ENCODE data around the gene KCNH6. TPM values are rescaled to one million over a fixed set of nuclear protein-coding genes. Genes with fewer than 3 reads are reported as not detected.

KCNH6 gene
- total RNA-seq, 3 donors from 2014 or later (not counting 1 experiment from before 2014, with no cell fraction given) = not detected

DNA sequence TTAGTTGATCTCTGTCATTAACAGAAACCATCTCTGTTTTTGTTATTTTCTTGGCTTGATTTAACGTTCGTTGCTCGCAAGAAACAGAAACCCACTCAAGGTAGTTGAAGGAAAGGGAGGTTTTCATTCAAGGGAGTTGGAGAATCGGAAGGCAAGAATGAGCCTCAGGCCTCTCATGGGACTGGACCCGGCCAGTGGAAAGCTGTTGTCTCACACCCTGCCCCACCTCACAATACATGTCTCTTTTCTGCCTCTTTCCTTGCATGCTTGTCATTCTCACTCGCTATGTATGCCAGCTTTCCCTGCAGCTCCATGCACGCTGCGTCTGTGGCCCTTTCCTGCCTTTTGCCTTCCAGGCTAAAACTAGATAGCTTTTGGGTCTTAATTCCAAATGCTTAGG, 45.4 kb downstream of the KCNH6 start:
- intact Hi-C loops (cut with micrococcal nuclease) = no loop called here
- no peak overlapping the region for H3K27ac ChIP-seq (ENCODE audit: low read length)
- ATAC-seq (no peak), DNase-seq (no peak)
- TF ChIP-seq, protein P1, sequence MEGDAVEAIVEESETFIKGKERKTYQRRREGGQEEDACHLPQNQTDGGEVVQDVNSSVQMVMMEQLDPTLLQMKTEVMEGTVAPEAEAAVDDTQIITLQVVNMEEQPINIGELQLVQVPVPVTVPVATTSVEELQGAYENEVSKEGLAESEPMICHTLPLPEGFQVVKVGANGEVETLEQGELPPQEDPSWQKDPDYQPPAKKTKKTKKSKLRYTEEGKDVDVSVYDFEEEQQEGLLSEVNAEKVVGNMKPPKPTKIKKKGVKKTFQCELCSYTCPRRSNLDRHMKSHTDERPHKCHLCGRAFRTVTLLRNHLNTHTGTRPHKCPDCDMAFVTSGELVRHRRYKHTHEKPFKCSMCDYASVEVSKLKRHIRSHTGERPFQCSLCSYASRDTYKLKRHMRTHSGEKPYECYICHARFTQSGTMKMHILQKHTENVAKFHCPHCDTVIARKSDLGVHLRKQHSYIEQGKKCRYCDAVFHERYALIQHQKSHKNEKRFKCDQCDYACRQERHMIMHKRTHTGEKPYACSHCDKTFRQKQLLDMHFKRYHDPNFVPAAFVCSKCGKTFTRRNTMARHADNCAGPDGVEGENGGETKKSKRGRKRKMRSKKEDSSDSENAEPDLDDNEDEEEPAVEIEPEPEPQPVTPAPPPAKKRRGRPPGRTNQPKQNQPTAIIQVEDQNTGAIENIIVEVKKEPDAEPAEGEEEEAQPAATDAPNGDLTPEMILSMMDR (IDR thresholded peaks at IDR 0.05) = no peak
- no peaks in the 10 kb centered on the region for H3K9me3 ChIP-seq (ENCODE audit: control insufficient read depth, insufficient read depth, low read length)
- no peak overlapping the region for H3K4me3 ChIP-seq (ENCODE audit: low read length)
- peaks cover 62 to 70% of the 10 kb centered on the region in 2 donors for H3K4me1 Mint-ChIP-seq
- no peaks in the 10 kb centered on the region for H3K27me3 ChIP-seq (ENCODE audit: control insufficient read depth, insufficient read depth, low read length)
- no peaks in the 10 kb centered on the region for H3K36me3 Mint-ChIP-seq
- no peak overlapping the region for H3K4me3 Mint-ChIP-seq
- H3K9me3 Mint-ChIP-seq = no peaks in the 10 kb centered on the region
- peak overlapping the region; percentile 31 to 36 for H3K27ac Mint-ChIP-seq
- H3K4me1 ChIP-seq (ENCODE audit: control insufficient read depth, insufficient read depth, low read length) = no peaks in the 10 kb centered on the region
- 90% methylated on average over 7 of the region's 8 CpGs for WGBS (ENCODE audit: insufficient coverage)
- H3K27me3 Mint-ChIP-seq (ENCODE audit: low read depth in 2 of 2) = no peaks in the 10 kb centered on the region
- peaks cover 2% of the 10 kb centered on the region for H3K36me3 ChIP-seq (ENCODE audit: control insufficient read depth, insufficient read depth, low read length)

DNA sequence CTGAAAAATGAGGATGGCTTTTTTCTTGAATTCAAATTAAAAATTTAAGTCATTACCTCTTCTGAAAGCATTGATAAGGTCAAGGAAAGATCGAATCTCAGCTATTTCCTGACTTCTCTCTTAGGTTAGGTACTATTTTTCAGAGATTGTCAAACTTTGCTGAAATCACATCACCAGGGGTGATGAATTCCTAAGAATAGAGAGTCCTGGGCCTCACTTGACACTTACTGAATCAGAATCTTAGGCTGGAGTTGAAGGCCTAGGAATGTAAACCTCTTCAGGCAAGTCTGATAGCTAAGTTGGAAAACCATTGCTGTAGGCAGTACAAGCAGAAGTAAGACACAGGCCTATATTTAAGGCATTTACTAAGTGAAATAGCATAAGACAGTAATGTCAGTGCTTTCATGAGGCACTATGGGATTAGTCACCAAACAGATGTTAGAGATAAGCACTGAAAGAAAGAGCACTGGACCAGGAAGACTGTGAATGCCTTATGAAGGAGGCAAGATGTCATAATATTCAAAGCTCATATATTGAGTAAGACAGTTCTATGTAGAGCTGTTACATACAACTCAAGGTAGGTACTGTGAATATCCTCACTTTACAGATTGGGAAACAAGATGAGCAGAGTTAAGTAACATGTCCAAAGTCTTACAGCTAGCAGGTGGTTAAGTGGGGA, 48.6 kb downstream of the KCNH6 start:
- Mint-ChIP-seq H3K4me3 (no peak overlapping the region), H3K9me3 (no peaks in the 10 kb centered on the region), H3K27me3 (ENCODE audit: low read depth in 2 of 2) (no peaks in the 10 kb centered on the region), H3K27ac (peak overlapping the region; percentile 0 to 1), H3K36me3 (no peaks in the 10 kb centered on the region), H3K4me1 (peaks cover 58 to 68% of the 10 kb centered on the region in 2 donors)
- Histone ChIP-seq H3K36me3 (ENCODE audit: control insufficient read depth, insufficient read depth, low read length) (peaks cover 3% of the 10 kb centered on the region), H3K4me3 (ENCODE audit: low read length) (no peak overlapping the region), H3K4me1 (ENCODE audit: control insufficient read depth, insufficient read depth, low read length) (no peaks in the 10 kb centered on the region), H3K27me3 (ENCODE audit: control insufficient read depth, insufficient read depth, low read length) (no peaks in the 10 kb centered on the region), H3K27ac (ENCODE audit: low read length) (no peak overlapping the region), H3K9me3 (ENCODE audit: control insufficient read depth, insufficient read depth, low read length) (no peaks in the 10 kb centered on the region)
- DNase-seq (no peak), ATAC-seq (no peak)
- intact Hi-C loops (cut with micrococcal nuclease) = no loop called here
- 86% methylated on average over 1 of the region's 1 CpG for WGBS (ENCODE audit: insufficient coverage)
- TF ChIP-seq, protein P1 (IDR thresholded peaks at IDR 0.05) = no peak

DNA sequence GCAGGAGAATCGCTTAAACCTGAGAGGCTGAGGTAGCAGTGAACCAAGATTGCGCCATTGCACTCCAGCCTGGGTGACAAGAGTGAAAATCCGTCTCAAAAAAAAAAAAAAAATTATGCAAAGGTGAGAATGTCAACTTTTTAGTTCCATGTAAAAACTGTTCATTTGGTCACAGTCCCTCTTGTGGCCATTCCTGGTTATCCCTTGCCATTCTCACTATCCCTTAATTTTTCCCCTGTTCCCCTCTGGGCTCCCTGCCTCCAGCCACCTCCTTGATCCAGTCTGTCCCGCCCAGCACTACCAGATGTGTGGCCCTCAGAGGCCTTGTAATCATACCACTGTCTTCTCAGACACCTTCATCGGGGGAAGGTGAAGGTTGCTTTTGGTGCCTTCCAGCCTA, 50.5 kb downstream of the KCNH6 start:
- H3K36me3 Mint-ChIP-seq = no peaks in the 10 kb centered on the region
- H3K27ac ChIP-seq (ENCODE audit: low read length) = no peak overlapping the region
- no peaks in the 10 kb centered on the region for H3K9me3 ChIP-seq (ENCODE audit: control insufficient read depth, insufficient read depth, low read length)
- H3K4me1 Mint-ChIP-seq = peaks cover 53 to 63% of the 10 kb centered on the region in 2 donors
- no peak for DNase-seq
- H3K27me3 Mint-ChIP-seq (ENCODE audit: low read depth in 2 of 2) = no peaks in the 10 kb centered on the region
- H3K36me3 ChIP-seq (ENCODE audit: control insufficient read depth, insufficient read depth, low read length) = peaks cover 4% of the 10 kb centered on the region
- H3K27me3 ChIP-seq (ENCODE audit: control insufficient read depth, insufficient read depth, low read length) = no peaks in the 10 kb centered on the region
- H3K4me1 ChIP-seq (ENCODE audit: control insufficient read depth, insufficient read depth, low read length) = no peaks in the 10 kb centered on the region
- no peaks in the 10 kb centered on the region for H3K9me3 Mint-ChIP-seq
- no peak overlapping the region for H3K4me3 ChIP-seq (ENCODE audit: low read length)
- intact Hi-C loops (cut with micrococcal nuclease) = no loop called here
- WGBS (ENCODE audit: insufficient coverage) = 92% methylated on average over 5 of the region's 5 CpGs
- no peak overlapping the region for H3K4me3 Mint-ChIP-seq
- no peak for ATAC-seq
- TF ChIP-seq, protein P1 (IDR thresholded peaks at IDR 0.05) = no peak
- H3K27ac Mint-ChIP-seq = peak overlapping the region; percentile 14 to 17
